Kidney (tissue), 14 donors: ENCODE measurements around the gene OARD1. TPM values are rescaled to one million over a fixed set of nuclear protein-coding genes. Genes with fewer than 3 reads are reported as not detected.

Experiments
- DNase-seq, 5 donors: peaks; one replicate each; pipeline ENCODE4 v3.0.0-alpha.2; 2013 to 2020
- FAIRE-seq: peaks from 2 replicates; lab custom pipeline; 2012; peaks lifted over from hg19 to GRCh38; lab: Jason Lieb, UNC
- H3K27ac ChIP-seq, 2 donors: one replicate each; pipeline ENCODE4 v1.7.0; 2013; ENCODE audit warnings: low read depth in 2 of 2, low read length in 2 of 2, inconsistent platforms in 1 of 2
- H3K27me3 ChIP-seq: one replicate; pipeline ENCODE4 v1.7.1; 2013; ENCODE audit warnings: low read length, inconsistent platforms; ENCODE audit not compliant: control insufficient read depth, insufficient read depth
- H3K36me3 ChIP-seq, 3 donors: one replicate each; pipeline versions ENCODE4 v1.7.0 to v1.7.1; 2013; ENCODE audit warnings: low read length in 3 of 3, control low read depth in 1 of 3, inconsistent platforms in 1 of 3; ENCODE audit not compliant: insufficient read depth in 3 of 3, control insufficient read depth in 2 of 3
- H3K4me1 ChIP-seq, 3 donors: one replicate each; pipeline versions ENCODE4 v1.7.0 to v1.7.1; 2013; ENCODE audit warnings: low read length in 3 of 3, inconsistent platforms in 1 of 3, low read depth in 1 of 3; ENCODE audit not compliant: control insufficient read depth in 2 of 3, insufficient read depth in 2 of 3
- H3K4me3 ChIP-seq, 3 donors: one replicate each; pipeline versions ENCODE4 v1.7.0 to v1.8.1; 2013; ENCODE audit warnings: low read length in 3 of 3, control low read depth in 1 of 3, inconsistent platforms in 1 of 3
- H3K9ac ChIP-seq, 3 donors: one replicate each; pipeline versions ENCODE4 v1.7.0 to v1.7.1; 2013; ENCODE audit warnings: low read length in 3 of 3, control low read depth in 1 of 3, inconsistent platforms in 1 of 3
- H3K9me3 ChIP-seq, 3 donors: one replicate each; pipeline versions ENCODE4 v1.7.0 to v1.7.1; 2013; ENCODE audit warnings: low read length in 3 of 3, control low read depth in 1 of 3, inconsistent platforms in 1 of 3; ENCODE audit not compliant: control insufficient read depth in 2 of 3, insufficient read depth in 1 of 3
- CTCF ChIP-seq: IDR thresholded peaks from 3 replicates; pipeline ENCODE4 v1.5.1; 2012; ENCODE audit warnings: mild to moderate bottlenecking, moderate library complexity, borderline replicate concordance; ENCODE audit not compliant: insufficient read depth; ENCODE audit errors: extremely low read depth
- intact Hi-C: fragments of 100-400 bp; cut with DNase I; formaldehyde crosslinking; loops from one replicate; pipeline ENCODE4 v1.11.1; 2022
- polyA plus RNA-seq: library from polyadenylated mRNA; stranded (reverse); fragments of 350-450 nt; fragmentation: Illumina TruSeq; extraction: RNeasy Lipid Tissue Mini Kit (QIAGEN cat#74804); gene quantifications from one replicate; pipeline ENCODE4 v1.2.3, GENCODE V29; 2014; ENCODE audit warnings: low read depth, low replicate concordance; ENCODE audit not compliant: insufficient read depth
- total RNA-seq: library from RNA; stranded (reverse); fragmentation: NEBNext Ultra II Directional; extraction: Animal tissue kit (Norgen Biotek cat#: 25700); gene quantifications from one replicate; pipeline ENCODE4 v1.2.1, GENCODE V29; 2021
- donor health status: control.
- donor health status: control.
- donor health status: control.
- donor health status: control.
- donor health status: control.
- donor health status: DM: yes; HTN: yes; CAD: no.
- donor health status: Normal renal cell carcinoma (clear cell type).

Gene OARD1
- total and polyA plus RNA-seq, 2 donors from 2014 or later = 35.9 to 62.6 TPM

DNA sequence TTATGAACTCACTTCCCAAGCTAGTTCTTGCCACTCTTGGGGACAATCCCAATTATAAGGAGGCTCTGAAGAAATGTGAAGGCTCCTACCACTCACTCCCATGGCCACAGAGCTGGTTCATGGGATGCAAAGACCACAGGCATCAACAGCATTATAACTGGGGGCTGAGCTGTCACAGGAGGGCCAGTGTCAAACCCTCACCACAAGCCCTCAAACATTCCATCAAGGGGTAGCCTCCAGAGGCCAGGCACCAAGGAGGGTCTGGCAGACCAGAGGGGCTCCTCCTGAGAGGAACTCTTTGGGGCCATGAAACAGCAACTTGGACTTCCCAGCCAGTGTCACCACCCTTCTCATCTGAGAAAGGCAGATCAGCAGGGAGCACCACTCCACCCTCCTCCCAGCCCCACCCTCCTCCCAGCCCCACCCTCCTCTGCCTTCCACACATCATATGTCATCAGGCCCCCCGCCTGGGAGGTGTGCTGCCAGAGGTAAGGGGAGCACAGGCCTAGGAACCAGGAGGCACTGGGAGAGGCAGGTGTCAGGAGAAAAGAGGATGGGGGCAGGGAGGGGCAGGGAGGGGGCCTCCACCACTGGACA is 31.1 kb downstream of the OARD1 start:
- Histone ChIP-seq H3K9me3 (no peaks in the 10 kb centered on the region), H3K36me3 (no peaks in the 10 kb centered on the region), H3K27me3 (no peaks in the 10 kb centered on the region), H3K9ac (no peak overlapping the region), H3K4me3 (no peak overlapping the region), H3K27ac (peak overlapping the region; percentile 79 to 85), H3K4me1 (peaks cover 0 to 28% (median 8%) of the 10 kb centered on the region in 3 donors)
- TF ChIP-seq CTCF = no peak
- FAIRE-seq (no peak), DNase-seq (no peak)
- intact Hi-C loops = no loop called here

GRCh38 chr6:41040101-41040939 is 31.8 kb downstream of the OARD1 start:
- TF ChIP-seq CTCF = no peak
- Histone ChIP-seq H3K27me3 (no peaks in the 10 kb centered on the region), H3K9ac (peak overlapping the region in 1 of 3 donors; percentile 47), H3K4me1 (peaks cover 0 to 23% (median 5%) of the 10 kb centered on the region in 3 donors), H3K27ac (peak overlapping the region; percentile 86 to 91), H3K36me3 (no peaks in the 10 kb centered on the region), H3K9me3 (no peaks in the 10 kb centered on the region), H3K4me3 (peak overlapping the region in 2 of 3 donors; percentile 30 to 42)
- FAIRE-seq (no peak), DNase-seq (peak in 3 of 5 donors; percentile 44 to 90 (median 61))
- intact Hi-C loops = no loop called here

DNA sequence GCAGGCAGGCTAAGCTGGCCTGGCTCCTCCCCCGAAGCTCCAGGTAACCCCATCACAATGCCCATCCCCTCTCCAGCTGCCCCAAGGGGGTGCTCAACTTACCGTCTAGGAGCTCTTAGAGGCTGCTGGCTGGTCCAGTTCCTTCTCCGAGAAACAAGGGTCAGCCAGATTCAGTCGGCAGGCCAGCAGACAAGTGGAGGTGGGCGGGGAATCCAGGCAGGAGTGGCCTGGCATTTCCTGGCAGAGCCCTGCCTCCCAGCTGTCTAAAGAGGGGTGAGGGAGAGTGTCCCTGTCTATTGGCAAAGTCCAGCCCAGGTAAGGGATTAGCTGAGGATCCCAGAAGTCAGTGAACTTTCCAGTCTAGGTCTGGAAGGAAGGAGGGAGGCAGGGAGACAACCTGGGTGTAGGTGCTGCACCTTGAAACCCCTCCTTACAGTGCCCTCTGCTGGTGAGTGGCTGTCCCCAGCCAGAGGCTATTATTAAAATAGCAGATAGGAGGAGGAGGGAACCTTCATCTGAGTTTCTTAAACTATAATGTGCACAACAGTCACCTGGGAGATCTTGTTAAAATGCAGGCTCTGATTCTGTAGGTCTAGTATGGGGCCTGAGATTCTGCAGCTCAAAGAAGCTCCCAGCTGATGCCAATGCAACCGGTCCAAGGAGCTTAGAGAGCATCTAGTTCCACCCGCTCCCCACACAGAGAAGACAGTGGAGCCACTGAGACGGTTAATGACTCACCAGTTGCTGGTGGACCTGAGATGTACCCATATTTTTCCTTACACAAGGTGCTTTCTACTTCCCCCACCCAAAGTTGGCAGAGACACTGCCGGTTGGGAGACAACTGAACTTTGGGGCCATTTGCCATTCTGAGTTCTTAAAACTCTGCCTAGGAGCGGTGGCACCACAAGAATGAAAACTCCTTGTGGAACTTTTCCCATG is 32.8 kb downstream of the OARD1 start, which contains the start of gene UNC5CL:
UNC5CL (minus strand) TSS at position 162 of the 939 bp plus-strand sequence. CDS start 4,147 bp downstream, outside the sequence.
- peak within 1 kb of the TSS in 2 of 3 donors; percentile 65 to 72 for H3K4me3 ChIP-seq
- intact Hi-C loops = no loop called here
- peak; percentile 64 for TF ChIP-seq CTCF
- no peaks in the 10 kb centered on the region for H3K9me3 ChIP-seq
- H3K27ac ChIP-seq = peak within 1 kb of the TSS; percentile 86 to 91
- DNase-seq (peak in 4 of 5 donors; percentile 41 to 91 (median 48)), FAIRE-seq (no peak)
- no peaks in the 10 kb centered on the region for H3K36me3 ChIP-seq
- peaks cover 0 to 21% (median 6%) of the 10 kb centered on the region in 3 donors for H3K4me1 ChIP-seq
- H3K9ac ChIP-seq = peak within 1 kb of the TSS in 2 of 3 donors; percentile 43 to 57
- H3K27me3 ChIP-seq = no peaks in the 10 kb centered on the region
